ENCODE measurements around the gene MYF5. TPM values are rescaled to one million over a fixed set of nuclear protein-coding genes. Genes with fewer than 3 reads are reported as not detected.

The MYF5 gene
- total RNA-seq, 2 experiments from 2014 or later, result not detected

DNA sequence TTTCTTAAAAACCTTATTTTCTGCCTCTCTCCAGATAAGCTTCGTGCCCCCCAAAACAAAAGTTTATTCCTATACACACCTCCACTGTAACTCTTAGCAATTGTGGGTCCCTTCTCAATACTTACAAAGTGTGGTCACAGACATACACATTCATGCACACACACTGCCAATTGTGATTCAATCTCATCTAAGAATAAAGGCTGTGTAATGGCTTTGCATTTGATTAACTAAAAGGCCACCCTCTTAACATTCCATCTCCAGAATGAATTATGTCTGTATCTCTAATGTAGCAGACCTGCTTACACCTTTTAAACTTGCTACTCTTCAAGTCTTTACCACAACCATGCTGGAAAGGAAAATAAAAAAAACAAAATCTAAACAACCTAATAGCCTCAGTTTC is 49.5 kb downstream of the MYF5 start:
- CTCF ChIA-PET, result no interaction called here
- DNase-seq, result no peak
- no peak overlapping the region for H3K27ac ChIP-seq (ENCODE audit: low read depth in 1 of 2, low read length in 2 of 2)
- ATAC-seq (ENCODE audit: poor library complexity), result no peak
- Mint-ChIP-seq H3K27me3 (no peaks in the 10 kb centered on the region), H3K27ac (no peak overlapping the region), H3K9me3 (peaks cover 6% of the 10 kb centered on the region), H3K4me1 (ENCODE audit: low read depth) (no peaks in the 10 kb centered on the region), H3K4me3 (no peak overlapping the region), H3K36me3 (ENCODE audit: low read depth) (no peaks in the 10 kb centered on the region)
- H3K4me1 ChIP-seq (ENCODE audit: insufficient read depth, low read length), result no peaks in the 10 kb centered on the region
- POLR2A ChIA-PET, result no interaction called here
- no peak overlapping the region for H3K4me3 ChIP-seq (ENCODE audit: low read length)
- no peaks in the 10 kb centered on the region for H3K9me3 ChIP-seq (ENCODE audit: control insufficient read depth in 1 of 2, insufficient read depth in 1 of 2, low read length in 2 of 2)
- intact Hi-C loops (cut with DNase I, micrococcal nuclease), result no loop called here
- no peaks in the 10 kb centered on the region for H3K36me3 ChIP-seq (ENCODE audit: insufficient read depth, low read length)
- TF ChIP-seq, protein P1, sequence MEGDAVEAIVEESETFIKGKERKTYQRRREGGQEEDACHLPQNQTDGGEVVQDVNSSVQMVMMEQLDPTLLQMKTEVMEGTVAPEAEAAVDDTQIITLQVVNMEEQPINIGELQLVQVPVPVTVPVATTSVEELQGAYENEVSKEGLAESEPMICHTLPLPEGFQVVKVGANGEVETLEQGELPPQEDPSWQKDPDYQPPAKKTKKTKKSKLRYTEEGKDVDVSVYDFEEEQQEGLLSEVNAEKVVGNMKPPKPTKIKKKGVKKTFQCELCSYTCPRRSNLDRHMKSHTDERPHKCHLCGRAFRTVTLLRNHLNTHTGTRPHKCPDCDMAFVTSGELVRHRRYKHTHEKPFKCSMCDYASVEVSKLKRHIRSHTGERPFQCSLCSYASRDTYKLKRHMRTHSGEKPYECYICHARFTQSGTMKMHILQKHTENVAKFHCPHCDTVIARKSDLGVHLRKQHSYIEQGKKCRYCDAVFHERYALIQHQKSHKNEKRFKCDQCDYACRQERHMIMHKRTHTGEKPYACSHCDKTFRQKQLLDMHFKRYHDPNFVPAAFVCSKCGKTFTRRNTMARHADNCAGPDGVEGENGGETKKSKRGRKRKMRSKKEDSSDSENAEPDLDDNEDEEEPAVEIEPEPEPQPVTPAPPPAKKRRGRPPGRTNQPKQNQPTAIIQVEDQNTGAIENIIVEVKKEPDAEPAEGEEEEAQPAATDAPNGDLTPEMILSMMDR (IDR thresholded peaks at IDR 0.05), result no peak
- no peaks in the 10 kb centered on the region for H3K27me3 ChIP-seq (ENCODE audit: control insufficient read depth in 1 of 2, insufficient read depth in 2 of 2, low read length in 2 of 2)

DNA sequence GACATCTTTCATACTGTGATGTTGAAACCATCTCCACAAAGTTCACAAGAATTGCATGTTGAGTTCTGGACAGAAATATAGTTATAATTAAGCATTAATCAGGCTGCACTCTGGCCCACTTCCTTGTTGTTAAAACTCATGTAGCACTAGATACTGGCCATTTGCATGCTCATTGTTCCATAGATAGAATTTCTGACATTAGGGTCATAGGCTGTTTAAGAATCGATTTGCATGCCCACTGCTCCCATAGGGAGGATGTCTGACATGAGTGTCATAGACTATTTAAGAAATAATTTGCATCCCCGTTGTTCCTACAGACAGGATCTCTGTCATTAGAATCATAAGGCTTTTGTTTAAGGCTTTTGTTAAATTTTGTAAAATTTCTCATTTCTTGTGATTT is 50.2 kb downstream of the MYF5 start:
- no peak overlapping the region for H3K4me3 ChIP-seq (ENCODE audit: low read length)
- Mint-ChIP-seq H3K4me1 (ENCODE audit: low read depth) (no peaks in the 10 kb centered on the region), H3K9me3 (peaks cover 6% of the 10 kb centered on the region), H3K27ac (no peak overlapping the region), H3K4me3 (no peak overlapping the region), H3K27me3 (no peaks in the 10 kb centered on the region), H3K36me3 (ENCODE audit: low read depth) (no peaks in the 10 kb centered on the region)
- H3K27me3 ChIP-seq (ENCODE audit: control insufficient read depth in 1 of 2, insufficient read depth in 2 of 2, low read length in 2 of 2), result no peaks in the 10 kb centered on the region
- intact Hi-C loops (cut with DNase I, micrococcal nuclease), result no loop called here
- H3K4me1 ChIP-seq (ENCODE audit: insufficient read depth, low read length), result no peaks in the 10 kb centered on the region
- ChIA-PET POLR2A (no interaction called here), CTCF (no interaction called here)
- no peak for ATAC-seq (ENCODE audit: poor library complexity)
- H3K36me3 ChIP-seq (ENCODE audit: insufficient read depth, low read length), result no peaks in the 10 kb centered on the region
- DNase-seq, result no peak
- no peak overlapping the region for H3K27ac ChIP-seq (ENCODE audit: low read depth in 1 of 2, low read length in 2 of 2)
- H3K9me3 ChIP-seq (ENCODE audit: control insufficient read depth in 1 of 2, insufficient read depth in 1 of 2, low read length in 2 of 2), result no peaks in the 10 kb centered on the region
- TF ChIP-seq, protein P1 (IDR thresholded peaks at IDR 0.05), result no peak

Other genes with a start within 250 kb of the MYF5 start
- not detected for gene MYF6, start 9.3 kb upstream of the MYF5 start, total RNA-seq
- not detected for gene LIN7A, start 221.0 kb downstream of the MYF5 start, total RNA-seq

Measured in CD4-positive, alpha-beta T cell (primary cell).